ENCODE data around the gene AFF4.
"Not testable (repeated sequence)": the region's sequence is repeated elsewhere in the genome, so short reads cannot be mapped to it uniquely, and the experiment has no call there.

AFF4 gene

GRCh38 chr5:132949136-132949535, 14.3 kb downstream of the AFF4 start:
- no peak for TF ChIP-seq CTCF (IDR thresholded peaks at IDR 0.05; ENCODE audit: low read depth, low read length)
- no peak for DNase-seq (ENCODE audit: extremely low read depth, low read depth)

- no peak for DNase-seq (ENCODE audit: extremely low read depth, low read depth)
- no peak for TF ChIP-seq CTCF (IDR thresholded peaks at IDR 0.05; ENCODE audit: low read depth, low read length)
Observed at GRCh38 chr5:132947671-132948070, 15.8 kb downstream of the AFF4 start.

GRCh38 chr5:132945315-132945714, 18.1 kb downstream of the AFF4 start:
- DNase-seq (ENCODE audit: extremely low read depth, low read depth), result not testable (repeated sequence)

- no peak for TF ChIP-seq CTCF (IDR thresholded peaks at IDR 0.05; ENCODE audit: low read depth, low read length)
Observed at GRCh38 chr5:132943362-132944022, 19.9 kb downstream of the AFF4 start.

GRCh38 chr5:132941331-132941730, 22.1 kb downstream of the AFF4 start:
- DNase-seq (ENCODE audit: extremely low read depth, low read depth), result no peak
- TF ChIP-seq CTCF (IDR thresholded peaks at IDR 0.05; ENCODE audit: low read depth, low read length), result no peak

More at GRCh38 chr5:132943362-132944022, 19.9 kb downstream of the AFF4 start:
- DNase-seq (ENCODE audit: extremely low read depth, low read depth), result no peak

- DNase-seq (ENCODE audit: extremely low read depth, low read depth), result no peak
- TF ChIP-seq CTCF (IDR thresholded peaks at IDR 0.05; ENCODE audit: low read depth, low read length), result no peak
Observed at GRCh38 chr5:132928062-132928407, 35.4 kb downstream of the AFF4 start.

DNA sequence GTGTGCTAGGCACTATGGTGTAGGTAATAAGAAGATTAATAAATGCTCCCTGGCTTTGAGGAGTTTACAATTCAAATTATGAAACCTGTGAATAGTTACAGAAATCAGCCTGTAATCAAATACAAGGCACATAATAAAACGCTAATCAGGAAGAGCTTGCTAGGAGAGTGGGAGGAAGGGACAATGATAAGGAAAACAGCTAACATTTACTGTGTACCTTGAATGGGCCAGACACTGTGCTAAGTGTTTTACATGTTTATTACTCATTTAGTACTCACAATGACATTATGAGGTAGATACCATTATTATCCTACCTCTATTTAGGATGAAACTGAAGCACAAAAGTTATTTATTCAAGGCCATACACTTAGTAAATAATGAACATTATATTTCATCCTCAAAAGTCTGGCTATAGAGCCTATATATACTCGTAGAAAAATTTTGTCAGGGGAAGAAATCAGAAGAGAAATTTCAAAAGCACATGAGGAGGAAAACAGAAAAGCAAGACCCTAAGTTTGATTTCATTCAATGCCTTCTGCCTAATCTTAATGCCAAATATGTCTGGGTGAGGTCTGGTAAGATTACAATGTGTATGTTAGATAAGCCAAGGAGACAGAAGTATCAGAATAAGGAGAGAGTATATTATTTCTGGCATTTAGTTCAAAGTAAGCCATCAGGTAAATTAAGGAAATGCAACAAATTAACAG, 35.9 kb downstream of the AFF4 start:
- no peak for DNase-seq (ENCODE audit: extremely low read depth, low read depth)
- no peak for TF ChIP-seq CTCF (IDR thresholded peaks at IDR 0.05; ENCODE audit: low read depth, low read length)

DNA sequence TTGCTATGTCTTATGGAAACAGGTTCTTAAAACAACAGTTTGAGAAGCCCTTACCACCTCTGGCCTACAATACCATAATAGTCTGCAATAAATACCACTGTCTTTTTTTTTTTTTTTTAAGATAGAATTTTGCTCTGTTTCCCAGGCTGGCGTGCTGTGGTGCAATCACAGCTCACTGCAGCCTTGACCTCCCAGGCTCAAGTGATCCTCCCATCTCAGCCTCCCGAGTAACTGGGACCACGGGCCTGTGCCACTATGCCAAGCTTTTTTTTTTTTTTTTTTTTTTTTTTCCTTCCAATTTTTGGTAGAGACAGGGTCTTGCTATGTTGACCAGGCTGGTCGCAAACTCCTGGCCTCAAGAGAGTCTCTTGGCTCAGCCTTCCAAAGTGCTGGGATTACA, 37.0 kb downstream of the AFF4 start:
- no peak for TF ChIP-seq CTCF (IDR thresholded peaks at IDR 0.05; ENCODE audit: low read depth, low read length)
- no peak for DNase-seq (ENCODE audit: extremely low read depth, low read depth)
